NCI-H187 treated with DMSO at 0.1 percent for 48 hours (cell line): ENCODE measurements around the gene HSD17B1.
"Not testable (repeated sequence)": the region's sequence is repeated elsewhere in the genome, so short reads cannot be mapped to it uniquely, and the experiment has no call there.

Experiments used
- DNase-seq: peaks from one replicate; lab custom pipeline; 2025; lab: John Stamatoyannopoulos, UW

HSD17B1 gene

GRCh38 chr17:42552736-42553135 lies at the start of gene HSD17B1:
Gene HSD17B1, plus strand, starts transcription at chr17:42552923. Its CDS starts 11 bp downstream, at chr17:42552934.
- not testable (repeated sequence) for DNase-seq

DNA sequence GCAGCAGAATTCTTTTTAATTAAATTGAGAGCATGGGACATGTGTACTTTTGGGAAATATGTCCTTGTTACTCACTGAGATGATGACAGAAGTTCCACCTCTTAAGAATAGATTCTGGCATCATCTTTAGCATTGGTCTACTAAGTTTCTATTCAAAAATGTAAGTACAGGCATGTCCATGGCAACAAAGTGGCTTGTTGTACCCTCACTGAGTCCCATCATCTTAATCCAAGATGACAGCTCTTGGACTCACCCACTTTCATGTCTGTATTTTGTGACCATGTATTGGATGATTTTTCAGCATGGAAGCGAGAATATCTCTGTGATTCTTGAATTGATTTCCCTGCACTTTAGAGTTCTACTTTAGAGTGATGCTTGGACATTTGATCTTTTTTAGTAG lies 49.8 kb upstream of the HSD17B1 start:
- DNase-seq = no peak

- no peak for DNase-seq
Observed at GRCh38 chr17:42507671-42508070, 45.1 kb upstream of the HSD17B1 start.

DNA sequence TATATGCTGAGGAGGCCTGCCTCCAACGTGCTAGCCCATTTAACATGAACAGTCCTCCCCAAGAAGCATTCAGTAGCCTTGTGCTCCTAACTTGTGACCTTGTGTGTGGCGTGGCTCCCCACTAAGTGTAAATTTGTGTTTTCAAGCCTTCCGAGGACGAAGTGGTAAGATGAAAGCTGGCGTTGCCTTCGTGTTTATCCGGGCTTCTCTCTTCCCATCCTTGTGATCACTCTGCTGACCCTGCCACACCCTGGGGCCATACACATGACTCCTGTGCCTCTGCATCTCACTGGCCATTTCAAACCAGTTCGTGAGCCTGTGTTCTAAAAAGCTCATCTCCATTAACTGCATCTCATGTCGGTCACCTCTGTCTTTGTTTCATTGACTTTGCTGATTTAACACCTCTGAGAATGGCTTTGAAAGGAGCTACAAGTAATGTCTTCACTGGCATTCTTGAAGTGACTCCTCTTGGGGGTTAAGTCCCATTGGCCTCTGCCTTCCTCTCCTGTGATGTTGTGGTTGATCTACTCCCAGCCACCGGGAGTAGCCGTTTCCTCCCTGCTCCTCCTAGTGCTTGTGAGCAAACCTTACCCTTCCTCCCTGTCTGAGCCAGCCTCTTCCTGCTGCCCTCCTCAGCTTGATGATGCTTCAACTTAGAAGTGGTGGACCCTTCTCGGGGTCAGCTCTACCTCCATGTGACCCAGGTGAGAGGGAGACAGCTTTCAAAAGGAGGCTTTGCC lies 44.1 kb upstream of the HSD17B1 start:
- DNase-seq = no peak

DNA sequence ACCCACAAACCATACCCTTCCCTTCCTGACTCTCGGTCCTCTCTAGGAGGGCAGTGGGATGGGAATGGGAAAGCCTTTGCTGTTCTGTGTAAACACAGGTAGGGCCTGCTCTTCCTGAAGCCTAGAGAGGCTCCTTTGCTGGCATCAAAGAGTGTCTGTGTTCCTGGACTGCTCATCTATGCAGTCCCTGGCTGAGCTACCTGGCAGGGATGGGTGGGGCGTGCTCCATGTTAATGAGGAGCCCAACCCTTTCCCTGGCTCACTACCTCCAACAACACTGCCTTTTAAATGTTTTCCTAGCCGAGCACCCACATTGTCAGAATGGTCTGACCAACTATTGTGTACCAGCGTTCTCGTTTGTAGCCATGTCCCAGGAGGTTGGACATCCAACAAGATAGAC lies 43.3 kb upstream of the HSD17B1 start:
- no peak for DNase-seq

GRCh38 chr17:42509841-42510240 lies 42.9 kb upstream of the HSD17B1 start:
- DNase-seq = no peak

GRCh38 chr17:42512246-42512645 lies 40.5 kb upstream of the HSD17B1 start:
- DNase-seq = no peak

DNA sequence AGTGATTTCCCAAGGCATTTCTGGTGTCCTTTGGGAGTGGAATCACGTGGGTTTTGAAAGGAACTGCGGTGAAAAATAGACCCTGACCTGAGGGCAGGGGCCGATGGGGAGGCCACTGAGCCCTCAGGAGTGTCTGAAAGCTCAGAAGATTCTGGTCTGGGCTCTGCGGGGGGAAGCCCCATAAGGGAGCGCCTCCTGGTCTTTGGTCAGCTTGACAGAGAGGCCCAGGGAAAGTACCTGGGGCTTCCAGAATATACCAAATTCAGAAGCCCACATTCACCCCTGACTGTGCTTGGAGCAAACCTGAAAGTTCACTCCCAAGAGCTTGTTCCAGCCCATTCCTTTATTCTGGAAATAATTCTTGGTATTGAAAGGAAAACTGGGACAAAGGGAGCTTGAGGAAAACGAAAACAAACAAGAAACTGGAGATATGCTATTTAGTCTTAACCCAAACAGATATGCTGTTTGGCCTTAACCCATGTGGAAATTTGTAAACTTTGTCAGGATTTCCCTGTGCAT lies 39.9 kb upstream of the HSD17B1 start:
- no peak for DNase-seq

- DNase-seq = no peak
Observed at GRCh38 chr17:42513686-42514085, 39.0 kb upstream of the HSD17B1 start.

- no peak for DNase-seq
Observed at GRCh38 chr17:42514279-42514678, 38.4 kb upstream of the HSD17B1 start.

DNA sequence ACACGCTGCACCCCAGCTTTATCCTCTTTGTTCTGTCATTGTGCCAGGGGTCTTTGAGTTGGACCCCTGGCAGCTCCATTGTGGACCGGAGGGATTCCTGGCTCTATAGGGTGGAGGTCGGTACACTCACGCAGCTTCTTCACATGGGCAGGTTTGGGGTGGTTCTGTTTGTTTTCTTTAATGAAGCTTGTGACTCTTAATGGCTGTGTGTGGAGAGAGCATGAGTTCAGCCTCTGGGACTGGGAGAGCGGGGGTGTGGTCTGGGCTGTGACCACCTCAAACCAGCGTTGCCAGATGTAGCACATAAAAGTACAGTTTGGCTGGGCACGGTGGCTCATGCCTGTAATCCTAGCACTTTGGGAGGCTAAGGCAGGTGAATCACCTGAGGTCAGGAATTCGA lies 37.9 kb upstream of the HSD17B1 start:
- no peak for DNase-seq

DNA sequence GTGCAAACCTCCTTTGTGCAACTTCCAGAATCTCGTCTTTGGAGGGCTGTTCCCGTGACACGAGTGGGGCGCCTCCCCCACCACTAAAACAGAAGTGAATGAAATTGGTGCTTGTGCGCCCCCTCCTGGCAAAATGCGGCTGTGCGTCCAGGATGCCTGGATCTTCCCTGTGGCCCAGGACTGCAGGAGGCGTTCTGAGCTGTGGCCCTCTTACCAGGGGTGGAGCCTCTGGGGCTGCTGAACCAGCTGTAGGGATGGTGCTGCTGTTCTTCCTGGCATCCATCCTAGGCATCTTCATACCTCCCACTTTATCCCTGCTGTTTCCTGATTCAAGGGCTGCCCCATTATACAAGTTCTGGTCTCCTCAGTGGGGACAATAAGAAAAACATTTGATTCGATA lies 35.2 kb upstream of the HSD17B1 start:
- DNase-seq = no peak

DNA sequence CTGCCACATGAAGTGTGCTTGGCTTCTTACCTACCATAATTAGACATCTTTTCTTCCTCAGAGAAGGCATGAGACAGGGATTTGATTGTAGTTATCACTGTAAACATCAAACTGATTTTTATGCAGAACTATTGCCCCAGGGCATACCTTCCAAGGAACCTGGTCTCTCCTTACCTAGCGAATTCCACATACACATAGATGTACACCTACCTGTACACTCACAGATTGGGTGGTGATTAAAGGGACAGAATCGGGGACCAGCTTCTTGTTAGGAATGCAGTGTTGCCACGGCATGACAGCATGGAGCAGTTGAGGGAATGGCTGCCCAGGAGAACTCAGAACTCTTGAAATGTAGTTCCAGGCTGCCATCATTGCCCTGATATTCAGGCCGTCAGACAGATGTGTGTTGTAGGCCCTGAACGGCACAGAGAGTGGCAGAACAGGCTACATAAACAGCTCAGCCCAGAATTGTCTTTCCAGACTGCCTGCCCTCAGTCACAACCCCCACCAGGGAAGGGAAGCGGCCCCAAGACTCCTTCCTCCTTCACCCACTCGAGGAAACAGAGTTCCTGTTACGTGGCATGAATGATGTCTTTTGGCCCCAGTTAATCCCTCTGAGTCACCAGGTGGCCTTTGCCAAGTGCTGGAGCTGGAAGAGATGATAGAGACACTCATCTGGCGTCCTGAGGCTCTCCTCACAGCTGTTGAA lies 34.5 kb upstream of the HSD17B1 start:
- DNase-seq = no peak

GRCh38 chr17:42518755-42519545 lies 33.8 kb upstream of the HSD17B1 start:
- DNase-seq = no peak

- no peak for DNase-seq
Observed at GRCh38 chr17:42519546-42520491, 32.9 kb upstream of the HSD17B1 start.

GRCh38 chr17:42520540-42520951 lies 32.2 kb upstream of the HSD17B1 start:
- DNase-seq = no peak

DNA sequence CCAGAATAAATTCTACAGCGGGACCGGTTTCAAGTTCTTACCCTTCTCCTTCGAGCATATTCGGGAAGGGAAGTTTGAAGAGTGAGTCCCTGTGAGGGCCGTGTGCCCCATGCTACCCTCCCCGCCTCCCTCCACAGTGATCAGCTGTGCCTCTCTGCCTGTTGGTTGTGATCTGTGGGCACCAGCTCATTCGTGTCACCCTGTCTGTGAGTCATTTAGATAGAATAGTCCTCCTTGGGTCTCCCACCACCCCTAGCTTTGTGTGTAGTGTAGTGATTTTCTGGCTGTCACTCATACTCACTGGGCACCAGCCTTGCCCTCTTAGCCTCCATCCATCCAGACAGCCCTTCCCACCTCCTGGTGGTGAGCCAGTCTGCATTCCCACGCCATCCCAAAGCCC lies 31.7 kb upstream of the HSD17B1 start:
- DNase-seq = no peak

DNA sequence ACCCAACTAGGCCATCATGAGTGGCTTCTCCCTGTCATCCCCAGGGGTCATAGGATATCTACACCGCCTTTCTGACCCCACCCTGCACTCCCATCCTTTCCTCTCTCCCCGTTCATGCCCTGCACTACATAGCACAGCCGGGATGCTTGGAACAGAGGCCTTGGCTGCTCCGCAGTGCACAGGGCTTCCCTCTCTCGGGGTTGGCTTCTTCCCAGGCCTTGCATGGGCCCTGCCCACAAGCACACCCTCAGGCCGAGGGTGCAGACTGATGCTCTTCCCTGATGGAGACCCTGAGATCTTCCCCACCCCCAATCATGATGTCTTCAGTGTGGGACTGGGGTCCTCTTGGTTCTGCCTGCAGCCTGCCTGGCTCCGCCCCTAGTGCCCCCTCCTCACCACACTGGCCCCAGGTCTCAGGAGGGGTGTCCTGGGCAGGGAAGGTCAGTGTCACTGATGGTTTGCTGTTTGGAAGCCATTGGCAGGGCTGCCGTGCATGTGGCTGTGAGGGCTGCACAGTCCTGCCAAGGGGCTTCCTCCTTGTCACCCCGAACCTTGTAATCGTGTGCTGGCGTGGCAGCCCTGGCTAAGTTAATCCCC lies 31.0 kb upstream of the HSD17B1 start:
- no peak for DNase-seq

GRCh38 chr17:42522263-42522790 lies 30.4 kb upstream of the HSD17B1 start:
- no peak for DNase-seq

GRCh38 chr17:42522798-42523278 lies 29.9 kb upstream of the HSD17B1 start:
- no peak for DNase-seq

DNA sequence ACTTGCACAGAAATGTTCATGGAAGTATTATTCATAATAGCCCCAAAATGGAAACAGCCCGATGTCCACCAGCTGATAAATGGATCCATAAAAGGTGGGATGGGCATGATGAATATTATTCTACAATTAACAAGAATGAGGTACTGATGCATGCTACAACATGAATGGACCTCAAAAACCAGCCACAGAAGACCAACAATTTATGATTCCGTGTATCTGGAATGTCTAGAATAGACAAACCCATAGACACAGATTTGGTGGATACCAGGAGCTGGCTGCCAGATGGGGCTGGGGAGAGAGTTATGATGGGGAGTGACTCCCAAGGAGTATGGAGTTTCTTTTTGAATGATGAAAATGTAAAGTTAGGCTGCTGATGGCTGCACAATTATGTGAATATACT lies 27.5 kb upstream of the HSD17B1 start:
- no peak for DNase-seq
